SJSA1 (cell line): ENCODE measurements around the gene GABRB1. TPM values are rescaled to one million over a fixed set of nuclear protein-coding genes. Genes with fewer than 3 reads are reported as not detected.

ENCODE experiments used
- total RNA-seq: library from RNA; depleted of rRNA; stranded (reverse); fragments of >200 nt; shearing (Covaris generic); gene quantifications from 2 replicates; pipeline ENCODE4 v1.2.3, GENCODE V29; 2014; rRNA removed

The GABRB1 gene
- total RNA-seq, 1 experiment from 2014 or later, result not detected

Other genes starting within 250 kb of the GABRB1 start
- gene COX7B2, start 122.3 kb upstream of the GABRB1 start, total RNA-seq, result not detected in 2 replicates
- gene GABRA4, start 38.0 kb upstream of the GABRB1 start, total RNA-seq, result not detected in 2 replicates